ENCODE measurements around the gene SNU13.

GRCh38 chr22:41683616-41684015, 5.1 kb downstream of the SNU13 start:
- TF ChIP-seq, protein P1, sequence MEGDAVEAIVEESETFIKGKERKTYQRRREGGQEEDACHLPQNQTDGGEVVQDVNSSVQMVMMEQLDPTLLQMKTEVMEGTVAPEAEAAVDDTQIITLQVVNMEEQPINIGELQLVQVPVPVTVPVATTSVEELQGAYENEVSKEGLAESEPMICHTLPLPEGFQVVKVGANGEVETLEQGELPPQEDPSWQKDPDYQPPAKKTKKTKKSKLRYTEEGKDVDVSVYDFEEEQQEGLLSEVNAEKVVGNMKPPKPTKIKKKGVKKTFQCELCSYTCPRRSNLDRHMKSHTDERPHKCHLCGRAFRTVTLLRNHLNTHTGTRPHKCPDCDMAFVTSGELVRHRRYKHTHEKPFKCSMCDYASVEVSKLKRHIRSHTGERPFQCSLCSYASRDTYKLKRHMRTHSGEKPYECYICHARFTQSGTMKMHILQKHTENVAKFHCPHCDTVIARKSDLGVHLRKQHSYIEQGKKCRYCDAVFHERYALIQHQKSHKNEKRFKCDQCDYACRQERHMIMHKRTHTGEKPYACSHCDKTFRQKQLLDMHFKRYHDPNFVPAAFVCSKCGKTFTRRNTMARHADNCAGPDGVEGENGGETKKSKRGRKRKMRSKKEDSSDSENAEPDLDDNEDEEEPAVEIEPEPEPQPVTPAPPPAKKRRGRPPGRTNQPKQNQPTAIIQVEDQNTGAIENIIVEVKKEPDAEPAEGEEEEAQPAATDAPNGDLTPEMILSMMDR (IDR thresholded peaks at IDR 0.05 in 2 of 3, conservative IDR thresholded peaks at IDR 0.05 in 1 of 3; ENCODE audit: borderline replicate concordance in 1 of 3, insufficient read depth in 1 of 3, low read depth in 2 of 3, low read length in 2 of 3) = no peak
- TF ChIP-seq POLR2AphosphoS5 (IDR thresholded peaks at IDR 0.05; ENCODE audit: low read depth, low read length) (no peak), EZH2phosphoT487 (IDR thresholded peaks at IDR 0.05; ENCODE audit: borderline replicate concordance) (no peak), RAD21 (IDR thresholded peaks at IDR 0.05; ENCODE audit: low read depth) (no peak), POLR2A (IDR thresholded peaks at IDR 0.05; ENCODE audit: borderline replicate concordance, extremely low read depth, insufficient read depth, insufficient read length) (no peak)
- TF ChIP-seq, protein P2, sequence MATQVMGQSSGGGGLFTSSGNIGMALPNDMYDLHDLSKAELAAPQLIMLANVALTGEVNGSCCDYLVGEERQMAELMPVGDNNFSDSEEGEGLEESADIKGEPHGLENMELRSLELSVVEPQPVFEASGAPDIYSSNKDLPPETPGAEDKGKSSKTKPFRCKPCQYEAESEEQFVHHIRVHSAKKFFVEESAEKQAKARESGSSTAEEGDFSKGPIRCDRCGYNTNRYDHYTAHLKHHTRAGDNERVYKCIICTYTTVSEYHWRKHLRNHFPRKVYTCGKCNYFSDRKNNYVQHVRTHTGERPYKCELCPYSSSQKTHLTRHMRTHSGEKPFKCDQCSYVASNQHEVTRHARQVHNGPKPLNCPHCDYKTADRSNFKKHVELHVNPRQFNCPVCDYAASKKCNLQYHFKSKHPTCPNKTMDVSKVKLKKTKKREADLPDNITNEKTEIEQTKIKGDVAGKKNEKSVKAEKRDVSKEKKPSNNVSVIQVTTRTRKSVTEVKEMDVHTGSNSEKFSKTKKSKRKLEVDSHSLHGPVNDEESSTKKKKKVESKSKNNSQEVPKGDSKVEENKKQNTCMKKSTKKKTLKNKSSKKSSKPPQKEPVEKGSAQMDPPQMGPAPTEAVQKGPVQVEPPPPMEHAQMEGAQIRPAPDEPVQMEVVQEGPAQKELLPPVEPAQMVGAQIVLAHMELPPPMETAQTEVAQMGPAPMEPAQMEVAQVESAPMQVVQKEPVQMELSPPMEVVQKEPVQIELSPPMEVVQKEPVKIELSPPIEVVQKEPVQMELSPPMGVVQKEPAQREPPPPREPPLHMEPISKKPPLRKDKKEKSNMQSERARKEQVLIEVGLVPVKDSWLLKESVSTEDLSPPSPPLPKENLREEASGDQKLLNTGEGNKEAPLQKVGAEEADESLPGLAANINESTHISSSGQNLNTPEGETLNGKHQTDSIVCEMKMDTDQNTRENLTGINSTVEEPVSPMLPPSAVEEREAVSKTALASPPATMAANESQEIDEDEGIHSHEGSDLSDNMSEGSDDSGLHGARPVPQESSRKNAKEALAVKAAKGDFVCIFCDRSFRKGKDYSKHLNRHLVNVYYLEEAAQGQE (IDR thresholded peaks at IDR 0.05; ENCODE audit: low read depth) = no peak
